ENCODE data around the gene EXOC6B. TPM values are rescaled to one million over a fixed set of nuclear protein-coding genes. Genes with fewer than 3 reads are reported as not detected.

The EXOC6B gene
- total and polyA plus RNA-seq, 2 of the 8 experiments (the other 6 are each of a cell fraction or from before 2014, with no cell fraction given) = 13.5 to 33.0 TPM

GRCh38 chr2:72270556-72271275 is 555.1 kb downstream of the EXOC6B start:
- FAIRE-seq = no peak
- H2BK12ac ChIP-seq (ENCODE audit: low read depth, low read length) = no peak overlapping the region
- CTCF ChIA-PET (ENCODE audit: partially characterized antibody) = no interaction called here
- TF ChIP-seq TAF1 (IDR thresholded peaks at IDR 0.05; ENCODE audit: low read depth, low read length) = no peak
- no peak for TF ChIP-seq CHD1 (IDR thresholded peaks at IDR 0.05; ENCODE audit: low read depth, low read length)
- no peak for TF ChIP-seq KDM1A (IDR thresholded peaks at IDR 0.05; ENCODE audit: borderline replicate concordance, low read length)
- TF ChIP-seq EP300 (IDR thresholded peaks at IDR 0.05; ENCODE audit: borderline replicate concordance in 1 of 2, low read depth in 2 of 2, low read length in 2 of 2) = no peak
- TF ChIP-seq, protein P1, sequence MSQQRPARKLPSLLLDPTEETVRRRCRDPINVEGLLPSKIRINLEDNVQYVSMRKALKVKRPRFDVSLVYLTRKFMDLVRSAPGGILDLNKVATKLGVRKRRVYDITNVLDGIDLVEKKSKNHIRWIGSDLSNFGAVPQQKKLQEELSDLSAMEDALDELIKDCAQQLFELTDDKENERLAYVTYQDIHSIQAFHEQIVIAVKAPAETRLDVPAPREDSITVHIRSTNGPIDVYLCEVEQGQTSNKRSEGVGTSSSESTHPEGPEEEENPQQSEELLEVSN (IDR thresholded peaks at IDR 0.05) = no peak
- no peak for TF ChIP-seq EGR1 (IDR thresholded peaks at IDR 0.05; ENCODE audit: borderline replicate concordance, low read depth, low read length)
- no peak for TF ChIP-seq TBP (IDR thresholded peaks at IDR 0.05; ENCODE audit: low read depth, low read length)
- no peak for TF ChIP-seq JUN (IDR thresholded peaks at IDR 0.05; ENCODE audit: low read depth, low read length)
- no peak for TF ChIP-seq TAF7 (optimal IDR thresholded peaks at IDR 0.05; ENCODE audit: borderline replicate concordance, low read depth, low read length)
- no peak for TF ChIP-seq PHF8 (conservative IDR thresholded peaks at IDR 0.05; ENCODE audit: low read depth, low read length)
- no peak for TF ChIP-seq TEAD4 (IDR thresholded peaks at IDR 0.05; ENCODE audit: low read depth, low read length)

More at GRCh38 chr2:72270556-72271275, 555.1 kb downstream of the EXOC6B start:
- H4K5ac ChIP-seq (ENCODE audit: insufficient read length, low read depth, low read length) = no peak overlapping the region
- no peaks in the 10 kb centered on the region for H4K20me1 ChIP-seq (replicated peaks in 1 of 2; ENCODE audit: control insufficient read depth in 1 of 2, insufficient read depth in 2 of 2, low read length in 2 of 2)
- no peak overlapping the region for H3K4me2 ChIP-seq (ENCODE audit: insufficient read depth in 1 of 2, low read depth in 2 of 2, low read length in 2 of 2)
- H3K56ac ChIP-seq (replicated peaks; ENCODE audit: insufficient read length, low read depth, low read length) = no peak overlapping the region
- no peak overlapping the region for H3K27ac ChIP-seq (ENCODE audit: low read depth, low read length)
- H3K4ac ChIP-seq (replicated peaks; ENCODE audit: insufficient read length, low read depth, low read length) = no peak overlapping the region
- H4K91ac ChIP-seq (replicated peaks; ENCODE audit: insufficient read length, low read length) = no peak overlapping the region
- 79% methylated on average over 1 of the region's 1 CpG; no CpG with 5 or more reads in 1 of the 2 experiments for WGBS, 2 experiments (ENCODE audit: extremely low coverage in 1 of 2, insufficient coverage in 1 of 2, insufficient read length in 1 of 2, insufficient replicate concordance in 2 of 2, low coverage in 1 of 2, low lambda C conversion rate in 2 of 2, missing lambda C conversion rate in 1 of 2)
- no peak overlapping the region for H2BK20ac ChIP-seq (ENCODE audit: low read length)
- H2BK120ac ChIP-seq (replicated peaks; ENCODE audit: low read depth, low read length) = no peak overlapping the region
- no peak overlapping the region for H2AK5ac ChIP-seq (ENCODE audit: low read depth, low read length)
- H3K79me1 ChIP-seq (ENCODE audit: low read depth, low read length) = no peaks in the 10 kb centered on the region
- no peak overlapping the region for H2BK15ac ChIP-seq (ENCODE audit: low read length)
- no peak overlapping the region for H2AFZ ChIP-seq (ENCODE audit: low read length)
- no peaks in the 10 kb centered on the region for H3K23me2 ChIP-seq (ENCODE audit: low read depth, low read length)
- no peaks in the 10 kb centered on the region for H3K9me3 ChIP-seq (ENCODE audit: insufficient read depth in 2 of 2, low read depth in 1 of 2, low read length in 1 of 2)
- no peak overlapping the region for H4K8ac ChIP-seq (ENCODE audit: extremely low read depth, insufficient read depth, low read length)
- H3K4me1 ChIP-seq (replicated peaks in 1 of 4; ENCODE audit: control insufficient read depth in 3 of 4, insufficient read depth in 4 of 4, low read length in 3 of 4) = no peaks in the 10 kb centered on the region
- H3K18ac ChIP-seq (ENCODE audit: extremely low read depth, low read length) = no peak overlapping the region
- no peak overlapping the region for H3K9ac ChIP-seq (replicated peaks in 1 of 4; ENCODE audit: extremely low read depth in 1 of 4, low read depth in 3 of 4, low read length in 3 of 4)
- H2BK5ac ChIP-seq (ENCODE audit: low read depth, low read length) = no peak overlapping the region
- H3K23ac ChIP-seq (ENCODE audit: insufficient read length) = no peak overlapping the region
- H3K14ac ChIP-seq (ENCODE audit: insufficient read length) = no peak overlapping the region
- POLR2A ChIA-PET (ENCODE audit: partially characterized antibody) = no interaction called here
- H3K27me3 ChIP-seq (replicated peaks in 1 of 4; ENCODE audit: control insufficient read depth in 3 of 4, extremely low read depth in 1 of 4, insufficient read depth in 3 of 4, low read length in 3 of 4) = no peaks in the 10 kb centered on the region
- H3K36me3 ChIP-seq (ENCODE audit: control insufficient read depth in 2 of 4, insufficient read depth in 4 of 4, low read length in 3 of 4) = no peaks in the 10 kb centered on the region
- no peaks in the 10 kb centered on the region for H3K79me2 ChIP-seq (ENCODE audit: control insufficient read depth in 1 of 2, insufficient read depth in 2 of 2, low read length in 2 of 2)
- no peak for DNase-seq (ENCODE audit: low read depth in 1 of 2, low spot score in 2 of 2)
- no peak overlapping the region for H3K4me3 ChIP-seq (ENCODE audit: extremely low read depth in 1 of 4, insufficient read depth in 2 of 4, low read depth in 3 of 4, low read length in 4 of 4)
